Heart left ventricle (tissue), 13 donors: ENCODE data around the gene CDH18.

ENCODE experiments used
- POLR2A ChIP-seq, 2 donors: fragments of 450-650 bp; IDR thresholded peaks; one replicate each; pipeline ENCODE4 v1.6.1; 2017; ENCODE audit warnings: antibody characterized with exemption in 2 of 2, mild to moderate bottlenecking in 2 of 2, moderate library complexity in 2 of 2
- TF ChIP-seq, protein P1 (sequence below), 12 donors: fragments of 200-600 bp; sonication (generic) in 4 of 12; IDR thresholded peaks; one replicate each; pipeline versions ENCODE4 v1.5.0 to v1.8.0; 2018 to 2022; ENCODE audit warnings: antibody characterized with exemption in 12 of 12, mild to moderate bottlenecking in 5 of 12
- donor health status: ischemic (EF 13 %, LVEDD 7.1; RV severe dilation, severe dysfunction).
- donor health status: DM: no; HTN: yes; CAD: no.
- donor health status: DM: no; HTN: no; CAD: no.
- donor health status: ischemic (EF 25% LVEDD 6.9; RV normal size, moderate dysfunction).
- donor health status: ischemic (EF 25% LVEDD 5.7; RV mildly dilated, moderate dysfunction).
- donor health status: ischemic (EF 35%, LVEDD 5.7; RV mildly dilated, moderate dysfunction).
- donor health status: nonischemic (EF 11% LVEDD 7.7; RV severe dilation, severe dysfunction).
- donor health status: DM: yes; HTN: yes; CAD: no.
- donor health status: PGD.
- donor health status: ischemic (EF 29% LVEDD 5.4; RV normal size, mild dysfunction).
- donor health status: nonischemic (EF 23%, LVEDD 6.1; RV moderate dilation, normal function).

- TF ChIP-seq, protein P1, sequence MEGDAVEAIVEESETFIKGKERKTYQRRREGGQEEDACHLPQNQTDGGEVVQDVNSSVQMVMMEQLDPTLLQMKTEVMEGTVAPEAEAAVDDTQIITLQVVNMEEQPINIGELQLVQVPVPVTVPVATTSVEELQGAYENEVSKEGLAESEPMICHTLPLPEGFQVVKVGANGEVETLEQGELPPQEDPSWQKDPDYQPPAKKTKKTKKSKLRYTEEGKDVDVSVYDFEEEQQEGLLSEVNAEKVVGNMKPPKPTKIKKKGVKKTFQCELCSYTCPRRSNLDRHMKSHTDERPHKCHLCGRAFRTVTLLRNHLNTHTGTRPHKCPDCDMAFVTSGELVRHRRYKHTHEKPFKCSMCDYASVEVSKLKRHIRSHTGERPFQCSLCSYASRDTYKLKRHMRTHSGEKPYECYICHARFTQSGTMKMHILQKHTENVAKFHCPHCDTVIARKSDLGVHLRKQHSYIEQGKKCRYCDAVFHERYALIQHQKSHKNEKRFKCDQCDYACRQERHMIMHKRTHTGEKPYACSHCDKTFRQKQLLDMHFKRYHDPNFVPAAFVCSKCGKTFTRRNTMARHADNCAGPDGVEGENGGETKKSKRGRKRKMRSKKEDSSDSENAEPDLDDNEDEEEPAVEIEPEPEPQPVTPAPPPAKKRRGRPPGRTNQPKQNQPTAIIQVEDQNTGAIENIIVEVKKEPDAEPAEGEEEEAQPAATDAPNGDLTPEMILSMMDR (IDR thresholded peaks at IDR 0.05) = no peak
- no peak for TF ChIP-seq POLR2A (IDR thresholded peaks at IDR 0.05)
Observed at GRCh38 chr5:19496056-19496455, 491.9 kb downstream of the CDH18 start.
